ENCODE results near the gene RARB.
A peak's percentile ranks its signal among the peaks of the same experiment; 100 is the strongest.

The RARB gene

GRCh38 chr3:25448750-25449692 is 21.0 kb downstream of the RARB start:
- DNase-seq: no peak

GRCh38 chr3:25449857-25450256 is 21.8 kb downstream of the RARB start:
- DNase-seq: no peak

- no peak for DNase-seq
These were observed 24.1 kb downstream of the RARB start for GRCh38 chr3:25452192-25452591.

- DNase-seq: no peak
These were observed 24.7 kb downstream of the RARB start for GRCh38 chr3:25452740-25453139.

GRCh38 chr3:25453619-25454004 is 25.5 kb downstream of the RARB start:
- DNase-seq: no peak

- no peak for DNase-seq
These were observed 26.2 kb downstream of the RARB start for GRCh38 chr3:25454005-25454927.

- DNase-seq: peak; percentile 15
These were observed 27.5 kb downstream of the RARB start for GRCh38 chr3:25455441-25456132.

- no peak for DNase-seq
These were observed 28.9 kb downstream of the RARB start for GRCh38 chr3:25456723-25457670.

- no peak for DNase-seq
These were observed 29.8 kb downstream of the RARB start for GRCh38 chr3:25457671-25458419.

GRCh38 chr3:25458420-25458814 is 30.4 kb downstream of the RARB start:
- no peak for DNase-seq

- no peak for DNase-seq
These were observed 32.7 kb downstream of the RARB start for GRCh38 chr3:25460751-25461150.

- DNase-seq: no peak
These were observed 33.9 kb downstream of the RARB start for GRCh38 chr3:25461946-25462345.

- no peak for DNase-seq
These were observed 34.4 kb downstream of the RARB start for GRCh38 chr3:25462495-25462894.

- no peak for DNase-seq
These were observed 35.9 kb downstream of the RARB start for GRCh38 chr3:25463836-25464418.

GRCh38 chr3:25465266-25465860 is 37.3 kb downstream of the RARB start:
- DNase-seq: no peak

GRCh38 chr3:25468866-25469319 is 40.8 kb downstream of the RARB start:
- no peak for DNase-seq

GRCh38 chr3:25469558-25469957 is 41.5 kb downstream of the RARB start:
- DNase-seq: no peak

- DNase-seq: no peak
These were observed 43.2 kb downstream of the RARB start for GRCh38 chr3:25471081-25471768.

GRCh38 chr3:25472153-25472552 is 44.1 kb downstream of the RARB start:
- no peak for DNase-seq

- DNase-seq: no peak
These were observed 44.7 kb downstream of the RARB start for GRCh38 chr3:25472731-25473130.

All from NCI-H1694 (cell line).